Thyroid gland (tissue), 4 donors: ENCODE results near the gene MNAT1. TPM values are rescaled to one million over a fixed set of nuclear protein-coding genes. Genes with fewer than 3 reads are reported as not detected.

Experiments
- DNase-seq, 2 donors: peaks; one replicate each; pipeline ENCODE4 v3.0.0-alpha.2; 2019
- H3K27ac ChIP-seq, 3 donors: fragments of 200-600 bp; sonication (generic); 1 replicate in 2 of 3; 2 replicates in 1 of 3; pipeline ENCODE4 v1.5.1; 2016 to 2019; ENCODE audit warnings: mild to moderate bottlenecking in 1 of 3, moderate library complexity in 1 of 3
- H3K27me3 ChIP-seq: fragments of 200-600 bp; sonication (generic); one replicate; pipeline ENCODE4 v1.5.1; 2019
- H3K36me3 ChIP-seq, 2 donors: fragments of 200-600 bp; sonication (generic); one replicate each; pipeline ENCODE4 v1.5.1; 2016 to 2019
- H3K4me1 ChIP-seq, 2 donors: fragments of 200-600 bp; sonication (generic); one replicate each; pipeline ENCODE4 v1.5.1; 2017 to 2019
- H3K4me3 ChIP-seq, 3 donors: fragments of 200-600 bp; sonication (generic); replicated peaks in 1 of 3; 1 replicate in 2 of 3; 2 replicates in 1 of 3; pipeline ENCODE4 v1.5.1; 2016; ENCODE audit warnings: mild to moderate bottlenecking in 1 of 3
- H3K9me3 ChIP-seq: fragments of 200-600 bp; sonication (generic); one replicate; pipeline ENCODE4 v1.5.1; 2017
- CTCF ChIP-seq, 6 experiments: fragments of 200-600 bp in 3 of 6; fragments of 450-650 bp in 3 of 6; sonication (generic) in 3 of 6; IDR thresholded peaks; one replicate each; pipeline ENCODE4 v1.5.1; 2016 to 2019; ENCODE audit warnings: antibody characterized with exemption in 6 of 6, mild to moderate bottlenecking in 2 of 6, inconsistent platforms in 1 of 6, moderate library complexity in 1 of 6
- POLR2A ChIP-seq, 2 donors: fragments of 450-650 bp; IDR thresholded peaks; one replicate each; pipeline ENCODE4 v1.6.1; 2017; ENCODE audit warnings: antibody characterized with exemption in 2 of 2, mild to moderate bottlenecking in 2 of 2, moderate library complexity in 1 of 2
- WGBS, 2 donors: methylation state at CpG; one replicate each; pipeline ENCODE4 v1.1.5; 2017; 5-methylcytosine and 5-hydroxymethylcytosine counted together
- intact Hi-C: fragments of 100-400 bp; cut with DNase I; formaldehyde crosslinking; loops from one replicate; pipeline ENCODE4 v1.15.1; 2023
- total RNA-seq, 4 donors: library from RNA; depleted of rRNA; stranded (reverse); fragments of >200 nt; gene quantifications; one replicate each; pipeline ENCODE4 v1.2.3, GENCODE V29; 2016

Gene MNAT1
- total RNA-seq, 4 donors from 2014 or later = 35.4 to 58.8 (median 47.8) TPM

- Histone ChIP-seq H3K27me3 (no peaks in the 10 kb centered on the region), H3K9me3 (no peaks in the 10 kb centered on the region), H3K4me1 (no peaks in the 10 kb centered on the region), H3K4me3 (no peak overlapping the region), H3K36me3 (peaks cover 0 to 11% of the 10 kb centered on the region in 2 donors), H3K27ac (no peak overlapping the region)
- no peak for TF ChIP-seq CTCF (IDR thresholded peaks at IDR 0.05)
- no peak for TF ChIP-seq POLR2A (IDR thresholded peaks at IDR 0.05)
- no peak for DNase-seq
- intact Hi-C loops = no loop called here
- 41 to 42% methylated on average over 2 of the region's 2 CpGs for WGBS, 2 donors
These were observed 236.7 kb downstream of the MNAT1 start for GRCh38 chr14:60971271-60971670.

- intact Hi-C loops = no loop called here
- no peak for TF ChIP-seq CTCF (IDR thresholded peaks at IDR 0.05)
- Histone ChIP-seq H3K4me3 (no peak overlapping the region), H3K27ac (no peak overlapping the region), H3K4me1 (no peaks in the 10 kb centered on the region), H3K27me3 (no peaks in the 10 kb centered on the region), H3K9me3 (no peaks in the 10 kb centered on the region), H3K36me3 (peaks cover 0 to 11% of the 10 kb centered on the region in 2 donors)
- WGBS, 2 donors = 97% methylated on average over 15 of the region's 15 CpGs
- no peak for DNase-seq
These were observed 237.7 kb downstream of the MNAT1 start for GRCh38 chr14:60972295-60972694.

DNA sequence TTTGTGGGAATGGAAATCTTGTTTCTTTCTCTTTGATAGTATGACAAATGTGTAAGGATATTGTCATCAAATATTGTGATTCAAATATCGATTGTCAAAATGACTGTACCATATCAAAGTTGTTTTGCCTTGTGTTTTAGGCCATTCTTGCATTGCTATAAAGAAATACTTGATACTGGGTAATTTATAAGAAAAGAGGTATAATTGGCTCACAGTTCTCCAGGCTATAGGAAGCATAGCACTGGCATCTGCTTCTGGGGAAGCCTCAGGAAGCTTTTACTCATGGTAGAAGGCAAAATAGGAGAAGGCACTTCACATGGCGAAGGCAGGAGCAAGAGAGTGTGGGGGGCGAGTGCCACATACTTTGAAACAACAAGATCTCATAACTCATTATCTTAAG is 238.5 kb downstream of the MNAT1 start:
- 96 to 97% methylated on average over 3 of the region's 3 CpGs for WGBS, 2 donors
- no peak for DNase-seq
- TF ChIP-seq CTCF (IDR thresholded peaks at IDR 0.05) (no peak), POLR2A (IDR thresholded peaks at IDR 0.05) (no peak)
- Histone ChIP-seq H3K4me1 (peaks cover 0 to 1% of the 10 kb centered on the region in 2 donors), H3K36me3 (peaks cover 0 to 11% of the 10 kb centered on the region in 2 donors), H3K9me3 (no peaks in the 10 kb centered on the region), H3K27ac (no peak overlapping the region), H3K4me3 (no peak overlapping the region), H3K27me3 (no peaks in the 10 kb centered on the region)
- intact Hi-C loops = no loop called here

DNA sequence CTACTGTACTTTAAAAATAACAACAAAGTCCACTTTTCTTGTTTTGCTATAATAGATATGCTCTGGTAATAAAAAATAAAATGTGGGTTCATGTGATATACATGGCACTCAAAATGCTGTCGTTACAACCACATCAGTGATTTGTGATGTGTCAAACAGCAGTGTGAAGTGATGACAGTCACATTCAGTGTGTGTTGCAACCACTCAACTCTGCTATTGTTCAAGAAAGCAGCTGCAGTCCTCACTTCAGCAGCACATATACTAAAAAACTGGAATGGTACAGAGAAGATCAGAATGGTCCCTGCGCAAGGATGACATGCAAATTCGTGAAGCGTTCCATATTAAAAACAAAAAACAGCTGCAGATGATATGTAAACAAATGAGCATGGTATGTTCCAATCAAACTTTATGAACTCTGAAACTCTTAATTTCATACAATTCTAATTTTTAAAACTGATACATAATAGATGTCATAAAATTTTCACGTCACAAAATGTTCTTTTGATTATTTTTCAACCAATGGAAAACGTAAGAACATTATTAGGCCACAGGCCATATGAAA is 239.6 kb downstream of the MNAT1 start:
- peaks cover 0 to 11% of the 10 kb centered on the region in 2 donors for H3K36me3 ChIP-seq
- no peak for TF ChIP-seq CTCF (IDR thresholded peaks at IDR 0.05)
- no peak for DNase-seq
- no peaks in the 10 kb centered on the region for H3K9me3 ChIP-seq
- H3K4me1 ChIP-seq = peaks cover 0 to 3% of the 10 kb centered on the region in 2 donors
- intact Hi-C loops = no loop called here
- no peak overlapping the region for H3K27ac ChIP-seq
- H3K27me3 ChIP-seq = no peaks in the 10 kb centered on the region
- H3K4me3 ChIP-seq = no peak overlapping the region
- 92 to 93% methylated on average over 6 of the region's 6 CpGs for WGBS, 2 donors

- Histone ChIP-seq H3K4me3 (no peak overlapping the region), H3K36me3 (peaks cover 0 to 11% of the 10 kb centered on the region in 2 donors), H3K9me3 (no peaks in the 10 kb centered on the region), H3K27me3 (no peaks in the 10 kb centered on the region), H3K4me1 (peaks cover 6 to 9% of the 10 kb centered on the region in 2 donors), H3K27ac (no peak overlapping the region)
- 18 to 31% methylated on average over 2 of the region's 2 CpGs for WGBS, 2 donors
- DNase-seq = no peak
- intact Hi-C loops = no loop called here
- no peak for TF ChIP-seq CTCF (IDR thresholded peaks at IDR 0.05)
- TF ChIP-seq POLR2A (IDR thresholded peaks at IDR 0.05) = no peak
These were observed 241.0 kb downstream of the MNAT1 start for GRCh38 chr14:60975551-60975950.
